SJCRH30 (cell line): ENCODE measurements around the gene NEO1. TPM values are rescaled to one million over a fixed set of nuclear protein-coding genes. Genes with fewer than 3 reads are reported as not detected.

Experiments used
- DNase-seq, 2 experiments: peaks; one replicate each; pipeline ENCODE4 v3.0.0-alpha.2; 2015 to 2020
- H3K27ac ChIP-seq: fragments of 250-450 bp; sonication (Bioruptor Pico); 2 replicates; pipeline ENCODE4 v1.5.1; 2020; ENCODE audit warnings: mild to moderate bottlenecking, moderate library complexity
- H3K27me3 ChIP-seq: fragments of 250-450 bp; sonication (Bioruptor Pico); 2 replicates; pipeline ENCODE4 v1.5.1; 2020; ENCODE audit warnings: mild to moderate bottlenecking, moderate library complexity
- H3K36me3 ChIP-seq: fragments of 250-450 bp; sonication (Bioruptor Pico); 2 replicates; pipeline ENCODE4 v1.5.1; 2020; ENCODE audit warnings: mild to moderate bottlenecking, moderate library complexity
- H3K4me1 ChIP-seq: fragments of 250-450 bp; sonication (Bioruptor Pico); 2 replicates; pipeline ENCODE4 v1.5.1; 2020; ENCODE audit warnings: mild to moderate bottlenecking, moderate library complexity
- H3K4me3 ChIP-seq: fragments of 250-450 bp; sonication (Bioruptor Pico); 2 replicates; pipeline ENCODE4 v1.5.1; 2020; ENCODE audit warnings: mild to moderate bottlenecking, moderate library complexity
- H3K9me3 ChIP-seq: fragments of 250-450 bp; sonication (Bioruptor Pico); replicated peaks from 2 replicates; pipeline ENCODE4 v1.5.1; 2020; ENCODE audit warnings: mild to moderate bottlenecking, moderate library complexity
- total RNA-seq: library from RNA; depleted of rRNA; stranded (reverse); fragments of >200 nt; shearing (Covaris generic); gene quantifications from 2 replicates; pipeline ENCODE4 v1.2.3, GENCODE V29; 2014

Gene NEO1
- total RNA-seq, 1 experiment from 2014 or later, result 15.1 TPM

- H3K27me3 ChIP-seq, result no peaks in the 10 kb centered on the region
- no peaks in the 10 kb centered on the region for H3K4me1 ChIP-seq
- no peaks in the 10 kb centered on the region for H3K36me3 ChIP-seq
- no peaks in the 10 kb centered on the region for H3K9me3 ChIP-seq
- H3K27ac ChIP-seq, result no peak overlapping the region
- no peak for DNase-seq
- no peak overlapping the region for H3K4me3 ChIP-seq
Measured at GRCh38 chr15:73247331-73247730, 195.1 kb downstream of the NEO1 start.

GRCh38 chr15:73249499-73249898, 197.2 kb downstream of the NEO1 start:
- Histone ChIP-seq H3K4me1 (no peaks in the 10 kb centered on the region; the same call in 1 of the 2 replicates), H3K27ac (no peak overlapping the region), H3K27me3 (no peaks in the 10 kb centered on the region), H3K9me3 (no peaks in the 10 kb centered on the region), H3K36me3 (no peaks in the 10 kb centered on the region), H3K4me3 (no peak overlapping the region)
- DNase-seq, result no peak

- no peaks in the 10 kb centered on the region for H3K9me3 ChIP-seq
Measured at GRCh38 chr15:73254598-73254997, 202.3 kb downstream of the NEO1 start.

GRCh38 chr15:73258271-73259108, 206.2 kb downstream of the NEO1 start:
- Histone ChIP-seq H3K4me1 (no peaks in the 10 kb centered on the region; the same call in 1 of the 2 replicates), H3K36me3 (no peaks in the 10 kb centered on the region), H3K9me3 (no peaks in the 10 kb centered on the region), H3K4me3 (no peak overlapping the region), H3K27ac (no peak overlapping the region), H3K27me3 (no peaks in the 10 kb centered on the region)
- DNase-seq, result no peak

More at GRCh38 chr15:73254598-73254997, 202.3 kb downstream of the NEO1 start:
- Histone ChIP-seq H3K36me3 (no peaks in the 10 kb centered on the region), H3K4me1 (no peaks in the 10 kb centered on the region; the same call in 1 of the 2 replicates), H3K4me3 (no peak overlapping the region), H3K27me3 (no peaks in the 10 kb centered on the region), H3K27ac (peak overlapping the region; percentile 8; the same call in 1 of the 2 replicates)
- DNase-seq, result peak; percentile 28 to 58

GRCh38 chr15:73264881-73265280, 212.6 kb downstream of the NEO1 start:
- Histone ChIP-seq H3K27me3 (no peaks in the 10 kb centered on the region), H3K36me3 (no peaks in the 10 kb centered on the region), H3K4me1 (no peaks in the 10 kb centered on the region)

GRCh38 chr15:73265536-73266153, 213.4 kb downstream of the NEO1 start:
- no peak overlapping the region for H3K27ac ChIP-seq
- H3K27me3 ChIP-seq, result no peaks in the 10 kb centered on the region
- no peak overlapping the region for H3K4me3 ChIP-seq
- peak; percentile 52 to 76 for DNase-seq
- no peaks in the 10 kb centered on the region for H3K9me3 ChIP-seq
- H3K4me1 ChIP-seq, result no peaks in the 10 kb centered on the region
- no peaks in the 10 kb centered on the region for H3K36me3 ChIP-seq

More at GRCh38 chr15:73264881-73265280, 212.6 kb downstream of the NEO1 start:
- DNase-seq, result peak in 1 of 2 experiments; percentile 6
- H3K4me3 ChIP-seq, result no peak overlapping the region
- no peak overlapping the region for H3K27ac ChIP-seq
- no peaks in the 10 kb centered on the region for H3K9me3 ChIP-seq

GRCh38 chr15:73268457-73268856, 216.2 kb downstream of the NEO1 start:
- no peaks in the 10 kb centered on the region for H3K4me1 ChIP-seq
- no peak for DNase-seq
- no peak overlapping the region for H3K4me3 ChIP-seq
- H3K27ac ChIP-seq, result no peak overlapping the region
- no peaks in the 10 kb centered on the region for H3K36me3 ChIP-seq
- H3K27me3 ChIP-seq, result no peaks in the 10 kb centered on the region
- no peaks in the 10 kb centered on the region for H3K9me3 ChIP-seq

GRCh38 chr15:73270366-73271097, 218.3 kb downstream of the NEO1 start:
- no peak for DNase-seq
- no peak overlapping the region for H3K4me3 ChIP-seq

GRCh38 chr15:73273181-73274002, 221.1 kb downstream of the NEO1 start:
- H3K4me1 ChIP-seq, result no peaks in the 10 kb centered on the region
- H3K27ac ChIP-seq, result no peak overlapping the region
- H3K9me3 ChIP-seq, result no peaks in the 10 kb centered on the region
- no peak overlapping the region for H3K4me3 ChIP-seq
- H3K36me3 ChIP-seq, result no peaks in the 10 kb centered on the region
- H3K27me3 ChIP-seq, result no peaks in the 10 kb centered on the region
- peak; percentile 47 to 79 for DNase-seq

More at GRCh38 chr15:73270366-73271097, 218.3 kb downstream of the NEO1 start:
- Histone ChIP-seq H3K9me3 (no peaks in the 10 kb centered on the region), H3K36me3 (no peaks in the 10 kb centered on the region), H3K27me3 (no peaks in the 10 kb centered on the region), H3K27ac (no peak overlapping the region), H3K4me1 (no peaks in the 10 kb centered on the region)

GRCh38 chr15:73275862-73276261, 223.6 kb downstream of the NEO1 start:
- H3K4me3 ChIP-seq, result no peak overlapping the region
- no peaks in the 10 kb centered on the region for H3K36me3 ChIP-seq
- no peaks in the 10 kb centered on the region for H3K9me3 ChIP-seq
- DNase-seq, result no peak
- H3K27me3 ChIP-seq, result no peaks in the 10 kb centered on the region
- no peak overlapping the region for H3K27ac ChIP-seq
- no peaks in the 10 kb centered on the region for H3K4me1 ChIP-seq

GRCh38 chr15:73282567-73283365, 230.5 kb downstream of the NEO1 start:
- DNase-seq, result no peak
- Histone ChIP-seq H3K9me3 (no peaks in the 10 kb centered on the region), H3K4me1 (no peaks in the 10 kb centered on the region), H3K36me3 (no peaks in the 10 kb centered on the region), H3K4me3 (no peak overlapping the region), H3K27me3 (no peaks in the 10 kb centered on the region), H3K27ac (no peak overlapping the region)

- Histone ChIP-seq H3K9me3 (no peaks in the 10 kb centered on the region), H3K27me3 (no peaks in the 10 kb centered on the region), H3K27ac (no peak overlapping the region), H3K4me1 (no peaks in the 10 kb centered on the region), H3K36me3 (no peaks in the 10 kb centered on the region), H3K4me3 (no peak overlapping the region)
- no peak for DNase-seq
Measured at GRCh38 chr15:73283366-73283962, 231.2 kb downstream of the NEO1 start.

- Histone ChIP-seq H3K9me3 (no peaks in the 10 kb centered on the region), H3K27ac (no peak overlapping the region), H3K4me1 (no peaks in the 10 kb centered on the region), H3K4me3 (no peak overlapping the region), H3K36me3 (no peaks in the 10 kb centered on the region), H3K27me3 (no peaks in the 10 kb centered on the region)
- DNase-seq, result peak in 1 of 2 experiments; percentile 15
Measured at GRCh38 chr15:73284090-73284716, 231.9 kb downstream of the NEO1 start.
